Stimulated activated CD8-positive, alpha-beta memory T cell treated with anti-CD3 and anti-CD28 coated beads, Interleukin-2, amount 100 ng/mL, for 48 hours (primary cell): Measurements from ENCODE around the gene PRRG1.
"Not testable (repeated sequence)": the region's sequence is repeated elsewhere in the genome, so short reads cannot be mapped to it uniquely, and the experiment has no call there.

Source experiments
- DNase-seq, 2 donors: peaks; one replicate each; pipeline ENCODE4 v3.0.0-alpha.2; 2020; ENCODE audit warnings: low read depth in 2 of 2

PRRG1 gene

DNA sequence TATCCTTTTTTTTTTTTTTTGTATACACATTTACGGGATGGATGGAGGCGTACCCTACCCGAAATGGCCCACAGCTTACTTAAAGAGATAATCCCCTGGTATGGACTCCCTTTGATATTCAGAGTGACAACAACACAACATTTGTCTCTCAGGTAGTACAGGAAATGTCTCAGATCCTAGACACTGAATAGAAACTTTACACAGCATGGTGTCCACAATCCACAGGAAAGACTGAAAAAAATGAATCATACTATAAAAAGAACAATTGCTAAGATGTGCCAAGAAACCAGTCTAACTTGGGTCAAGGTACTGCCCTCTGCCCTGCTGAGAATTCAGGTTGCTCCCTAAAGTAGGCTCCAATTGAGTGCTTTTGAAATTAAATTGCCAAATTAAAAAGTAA lies 121.5 kb downstream of the PRRG1 start:
- DNase-seq = no peak

DNA sequence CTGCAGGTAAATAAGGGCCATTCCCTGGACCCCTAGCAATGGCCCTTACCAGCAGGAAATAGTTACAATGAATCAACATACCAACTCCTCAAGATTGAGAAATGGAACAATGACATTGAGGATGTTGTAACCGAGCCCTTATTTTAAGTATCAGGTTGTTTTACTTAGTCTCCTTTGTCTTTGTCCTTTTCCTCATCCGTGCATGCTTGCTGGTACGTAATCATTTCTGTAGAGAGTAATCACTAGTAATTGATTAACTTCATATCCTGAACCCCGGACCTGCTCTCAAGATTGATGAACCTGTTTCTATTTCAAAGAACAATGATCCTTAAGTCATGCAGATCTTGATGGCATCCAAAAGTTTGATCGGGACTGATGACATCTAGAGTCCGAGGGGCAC lies 123.7 kb downstream of the PRRG1 start:
- no peak for DNase-seq

DNA sequence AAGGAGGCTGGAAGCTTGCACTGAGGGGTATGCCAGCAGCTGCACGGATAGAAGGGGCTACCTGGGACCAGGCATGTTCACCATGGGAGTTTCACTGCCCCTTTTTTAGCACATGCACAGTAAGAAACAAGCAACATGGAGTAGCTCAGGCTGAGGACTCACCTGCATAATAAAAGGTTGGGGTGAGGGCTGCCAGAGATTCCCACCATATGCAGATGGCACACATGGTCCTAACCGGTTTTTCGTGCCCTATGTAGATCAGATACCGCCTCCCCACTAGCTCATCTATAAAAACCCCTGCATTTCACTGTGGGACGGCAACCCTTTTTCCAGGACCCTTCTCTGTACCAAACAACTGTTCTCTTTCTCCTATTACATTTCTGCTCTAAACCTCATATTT lies 125.3 kb downstream of the PRRG1 start:
- no peak for DNase-seq

DNA sequence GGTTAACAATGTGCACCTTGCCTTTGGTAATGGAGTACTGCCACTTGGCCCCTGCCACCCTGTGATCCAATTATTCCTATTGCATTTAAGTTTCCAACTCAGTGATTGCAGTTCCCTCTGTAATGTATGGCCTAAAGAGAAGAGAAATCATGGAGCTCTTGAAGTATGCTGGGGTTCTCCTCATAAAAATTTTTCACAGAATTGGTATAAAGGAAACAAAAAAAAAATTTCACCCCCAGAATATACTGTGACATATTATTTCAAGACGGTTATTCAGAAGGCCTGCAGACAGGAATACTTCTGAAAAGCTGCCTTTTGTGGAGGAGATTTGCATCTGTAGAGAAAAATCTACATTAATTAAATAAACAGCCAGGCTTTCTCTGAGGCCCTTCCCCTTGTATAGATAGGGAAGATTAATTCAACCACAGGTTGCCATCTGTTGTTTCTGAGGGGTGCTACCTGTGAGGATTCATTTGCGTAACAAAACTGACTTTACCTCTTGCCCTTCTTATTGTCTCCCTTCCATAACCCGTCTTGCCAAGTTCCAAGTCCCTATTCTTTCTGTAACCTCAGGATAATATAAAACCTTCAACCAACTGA lies 127.5 kb downstream of the PRRG1 start:
- no peak for DNase-seq

DNA sequence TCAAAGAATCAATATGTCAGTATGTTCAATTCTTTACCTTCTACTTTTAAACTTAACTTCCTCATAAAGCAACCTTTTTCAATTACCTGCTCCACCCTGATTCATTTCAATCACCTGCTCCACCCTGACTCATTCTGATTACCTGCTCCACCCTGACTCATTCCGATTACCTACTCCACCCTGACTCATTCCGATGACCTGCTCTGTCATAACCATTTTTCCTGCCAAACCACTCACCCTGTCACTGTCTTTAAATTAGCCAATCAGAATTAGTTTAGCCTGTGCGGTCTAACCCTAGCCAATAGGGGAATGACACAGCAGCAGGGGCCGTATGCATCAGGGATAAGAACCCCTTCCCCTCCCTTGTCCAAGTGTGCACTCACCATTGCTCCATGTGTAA lies 135.2 kb downstream of the PRRG1 start:
- DNase-seq = not testable (repeated sequence)

DNA sequence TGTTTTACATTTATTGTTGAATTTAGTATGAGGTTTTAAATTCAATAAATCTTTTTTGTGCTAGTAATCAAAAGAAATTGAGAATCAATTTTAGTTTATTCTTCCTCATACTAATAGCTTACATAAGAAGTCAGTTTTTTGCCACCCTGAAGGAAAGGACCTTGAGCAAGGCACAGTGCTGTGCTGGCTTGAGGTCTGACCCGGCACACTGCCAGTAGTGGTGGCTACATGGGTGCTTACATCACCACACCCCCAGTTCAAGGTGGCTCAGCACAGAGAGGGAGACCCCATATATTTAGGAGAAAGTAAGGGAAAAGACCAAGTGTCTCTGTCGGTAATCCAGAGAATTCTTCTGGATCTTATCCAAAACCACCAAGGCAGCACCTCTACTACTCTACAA lies 136.3 kb downstream of the PRRG1 start:
- no peak for DNase-seq

DNA sequence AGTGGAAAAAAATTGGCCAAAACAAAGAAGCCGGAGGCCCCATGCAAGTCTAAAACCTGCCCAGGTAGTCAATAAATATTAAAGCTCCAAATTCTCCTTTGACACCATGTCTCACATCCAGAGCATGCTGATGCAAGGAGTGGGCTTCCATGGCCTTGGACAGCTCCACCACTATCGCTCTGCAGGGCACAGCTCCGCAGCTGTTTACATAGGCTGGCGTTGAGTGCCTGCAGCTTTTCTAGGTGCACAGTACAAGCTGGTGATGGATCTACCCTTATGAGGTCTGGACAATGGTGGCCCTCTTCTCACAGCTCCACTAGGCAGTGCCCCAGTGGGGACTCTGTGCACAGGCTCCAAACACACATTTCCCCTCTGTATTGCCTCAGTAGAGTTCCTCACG lies 138.1 kb downstream of the PRRG1 start:
- no peak for DNase-seq

DNA sequence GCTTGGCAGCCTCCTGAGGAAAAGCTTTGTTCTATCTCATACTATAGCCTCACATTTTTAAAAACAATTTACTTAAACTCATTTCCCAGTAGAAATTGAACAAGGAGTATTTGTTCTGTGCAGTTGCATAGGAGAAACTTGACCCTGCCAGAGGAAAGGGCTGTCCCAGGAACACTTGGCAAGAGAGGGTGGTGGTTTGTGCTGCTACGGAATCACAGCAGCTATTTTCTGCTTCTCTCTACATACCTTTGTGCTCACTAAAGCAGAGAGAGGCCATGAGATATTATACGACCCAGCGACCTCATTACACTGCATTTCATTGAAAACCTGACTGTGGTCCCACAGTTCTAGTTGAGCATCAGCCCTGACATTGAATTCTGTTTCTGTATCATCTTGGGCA lies 139.2 kb downstream of the PRRG1 start:
- no peak for DNase-seq

DNA sequence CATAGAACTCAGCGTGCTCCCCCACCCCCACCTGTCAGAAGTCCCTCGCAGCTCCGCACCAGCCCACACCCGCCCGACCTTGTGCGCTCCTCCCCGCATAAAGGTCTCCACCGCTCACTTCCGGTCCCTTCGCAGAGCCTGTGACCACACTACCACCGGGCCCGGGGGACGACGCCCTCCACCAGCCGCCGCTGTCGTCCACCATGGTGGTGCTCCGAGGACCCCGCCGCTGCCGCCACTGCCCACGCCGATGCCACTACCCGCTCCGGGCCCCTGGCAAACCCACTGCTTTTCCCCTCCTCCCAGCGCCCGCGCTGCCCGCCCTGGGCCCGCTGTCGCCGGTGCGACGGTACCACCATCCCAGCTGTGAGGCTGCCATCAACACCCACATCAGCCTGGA lies 142.5 kb downstream of the PRRG1 start:
- DNase-seq = no peak

DNA sequence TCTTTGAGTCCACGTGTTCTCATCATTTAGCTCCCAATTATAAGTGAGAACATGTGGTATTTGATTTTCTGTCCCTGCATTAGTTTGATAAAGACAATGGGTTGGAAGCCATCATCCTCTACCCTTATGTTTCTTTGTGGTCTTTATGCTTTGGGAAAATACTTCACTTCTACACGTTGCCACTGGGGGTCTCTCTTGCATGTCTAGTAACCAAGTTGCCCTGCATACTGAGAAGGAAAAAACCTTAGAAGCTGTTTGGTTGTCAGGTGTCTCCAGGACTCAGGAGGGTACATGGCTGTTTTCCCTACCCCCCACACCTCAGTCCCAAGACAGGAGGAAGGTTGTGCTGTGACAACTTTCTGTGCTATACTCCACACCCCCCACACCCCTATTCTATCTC lies 146.6 kb downstream of the PRRG1 start:
- not testable (repeated sequence) for DNase-seq

DNA sequence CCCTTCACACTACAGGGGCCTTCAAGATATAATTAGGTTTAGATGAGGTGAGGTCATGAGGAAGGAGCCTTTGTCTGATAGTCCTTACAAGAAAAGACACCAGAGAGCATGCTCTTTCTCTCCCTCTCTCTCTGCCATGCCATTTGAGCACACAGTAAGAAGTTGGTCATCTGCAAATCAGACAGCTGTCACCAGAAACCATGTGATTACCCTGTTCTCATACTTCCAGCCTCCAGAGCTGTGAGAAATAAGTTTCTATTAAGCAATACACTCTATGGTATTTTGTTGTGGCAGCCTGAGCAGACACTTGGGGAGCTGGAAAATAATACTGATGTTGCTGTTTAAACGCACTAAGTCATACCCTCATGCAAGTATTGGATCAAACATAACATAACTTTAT lies 148.0 kb downstream of the PRRG1 start:
- not testable (repeated sequence) for DNase-seq

DNA sequence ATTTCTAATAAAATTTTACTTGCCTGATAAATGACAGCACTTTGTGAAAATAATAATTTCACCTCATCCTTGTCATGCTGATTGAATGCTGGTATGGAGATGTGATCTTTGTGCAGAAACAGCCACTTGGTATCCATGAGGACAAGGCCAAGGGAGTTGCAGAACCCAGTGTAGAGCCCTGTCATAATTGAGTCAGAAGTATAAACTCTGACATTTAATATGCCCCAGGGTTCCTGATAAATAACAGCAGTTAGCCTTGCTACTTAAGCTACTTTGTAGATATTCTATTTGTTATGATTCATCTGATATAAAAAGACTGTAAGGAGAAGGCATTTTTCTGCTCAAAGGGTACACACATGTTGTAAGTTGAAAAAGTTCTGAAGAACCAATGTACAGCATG lies 149.2 kb downstream of the PRRG1 start:
- not testable (repeated sequence) for DNase-seq

DNA sequence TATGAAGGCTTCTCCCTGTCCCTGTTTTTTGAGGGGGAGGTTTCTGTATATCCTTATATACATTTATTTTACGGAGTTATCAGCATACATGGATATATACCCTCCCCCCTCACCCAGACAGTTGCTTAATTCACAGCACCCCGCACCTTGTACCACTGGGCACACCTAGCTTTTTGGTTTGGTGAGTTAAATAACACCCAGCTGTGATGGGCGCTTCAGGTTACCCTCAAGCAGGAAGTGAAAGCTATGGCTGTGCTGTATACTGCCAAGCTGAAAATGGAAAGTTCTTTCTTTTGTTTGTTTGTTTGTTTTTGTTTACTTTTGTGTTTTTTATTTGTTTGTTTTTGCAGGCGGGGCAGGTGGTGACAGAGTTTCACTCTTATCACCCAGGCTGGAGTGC lies 150.5 kb downstream of the PRRG1 start:
- DNase-seq = not testable (repeated sequence)

DNA sequence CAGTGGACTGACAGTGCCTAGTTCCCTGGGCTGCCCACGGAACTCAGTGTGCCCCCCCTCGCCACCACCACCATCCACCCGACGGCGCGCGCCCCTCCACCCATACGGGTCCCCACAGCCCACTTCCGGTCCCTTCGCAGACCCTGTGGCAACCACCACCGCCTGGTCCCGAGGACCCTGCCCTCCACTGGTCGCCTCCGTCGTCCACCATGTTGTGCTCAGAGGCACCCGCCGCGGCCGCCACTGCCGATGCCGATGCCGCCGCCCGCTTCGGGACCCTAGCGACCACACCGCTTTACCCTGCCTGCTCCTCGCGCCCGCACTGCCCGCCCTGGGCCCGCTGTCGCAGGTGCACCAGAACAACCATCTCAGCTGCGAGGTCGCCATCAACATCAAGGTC lies 155.8 kb downstream of the PRRG1 start:
- DNase-seq = no peak
